Inflammatory macrophage treated with lipopolysaccharide for 1 hour (primary cell): Measurements from ENCODE around the gene RASGRP2.

Source experiments
- DNase-seq, 2 donors: peaks; one replicate each; pipeline ENCODE4 v3.0.0-alpha.2; 2020 to 2022

RASGRP2 gene

GRCh38 chr11:64694026-64694755 is 49.8 kb downstream of the RASGRP2 start:
- DNase-seq, result no peak

GRCh38 chr11:64692764-64693331 is 51.1 kb downstream of the RASGRP2 start:
- DNase-seq, result no peak

- no peak for DNase-seq
Observed at GRCh38 chr11:64691543-64691942, 52.4 kb downstream of the RASGRP2 start.

DNA sequence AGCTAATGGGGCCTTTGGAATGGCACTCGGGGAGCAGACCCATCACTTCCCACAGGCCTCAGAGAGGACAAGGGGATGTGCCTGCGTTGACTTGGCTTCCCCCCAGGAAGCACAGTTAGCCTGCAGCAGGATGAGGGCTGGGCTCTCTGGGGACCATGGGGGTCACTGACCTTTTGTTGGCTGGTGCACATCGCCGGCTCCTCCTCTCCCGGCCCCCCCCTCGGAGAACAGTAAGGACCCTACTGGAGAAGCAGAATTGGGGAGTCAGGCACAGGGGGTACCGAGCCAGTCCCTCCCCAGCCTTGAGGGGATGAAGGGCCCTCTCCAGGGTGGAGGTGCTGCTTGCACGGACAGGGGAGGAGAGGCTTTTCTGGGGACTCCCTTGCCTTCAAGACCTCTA is 53.7 kb downstream of the RASGRP2 start:
- DNase-seq, result no peak

- peak; percentile 67 to 96 for DNase-seq
Observed at GRCh38 chr11:64688534-64688982, 55.4 kb downstream of the RASGRP2 start.

- DNase-seq, result no peak
Observed at GRCh38 chr11:64687643-64688533, 56.1 kb downstream of the RASGRP2 start.

GRCh38 chr11:64687204-64687603 is 56.7 kb downstream of the RASGRP2 start:
- DNase-seq, result no peak

DNA sequence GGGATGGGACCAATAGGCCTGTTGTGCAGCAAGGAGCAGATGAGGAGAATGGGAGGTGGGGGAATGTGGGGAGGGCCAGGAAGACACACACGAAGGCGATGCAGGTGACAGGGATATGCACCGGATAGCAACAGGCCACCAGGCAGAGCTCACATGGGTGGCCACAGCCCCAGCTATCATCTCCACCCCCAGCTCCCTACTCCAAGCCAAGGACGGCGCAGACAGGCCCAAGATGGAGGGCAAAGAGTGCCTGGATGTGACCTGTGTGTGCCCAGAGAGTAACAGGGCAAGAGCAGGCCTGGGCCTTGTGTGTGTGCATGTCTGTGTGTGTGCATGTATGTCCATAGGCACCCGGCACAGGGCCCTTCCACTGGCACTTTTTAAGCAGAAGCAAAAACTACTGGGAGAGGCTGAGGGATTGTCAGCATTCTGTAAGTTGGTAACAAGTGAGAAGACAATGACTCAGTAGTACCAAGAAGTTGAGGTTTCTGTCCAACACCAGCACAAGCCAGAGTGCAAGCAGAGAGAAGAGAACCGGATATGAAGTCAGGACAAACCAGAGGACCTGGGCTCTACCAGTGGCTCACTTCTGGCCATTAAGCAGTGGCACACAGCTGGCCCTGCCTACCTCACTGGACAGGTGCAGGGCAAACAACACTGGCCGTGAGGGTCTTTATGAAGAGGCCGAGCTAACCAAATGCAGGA is 57.3 kb downstream of the RASGRP2 start:
- no peak for DNase-seq

GRCh38 chr11:64685536-64685935 is 58.4 kb downstream of the RASGRP2 start:
- DNase-seq, result no peak

DNA sequence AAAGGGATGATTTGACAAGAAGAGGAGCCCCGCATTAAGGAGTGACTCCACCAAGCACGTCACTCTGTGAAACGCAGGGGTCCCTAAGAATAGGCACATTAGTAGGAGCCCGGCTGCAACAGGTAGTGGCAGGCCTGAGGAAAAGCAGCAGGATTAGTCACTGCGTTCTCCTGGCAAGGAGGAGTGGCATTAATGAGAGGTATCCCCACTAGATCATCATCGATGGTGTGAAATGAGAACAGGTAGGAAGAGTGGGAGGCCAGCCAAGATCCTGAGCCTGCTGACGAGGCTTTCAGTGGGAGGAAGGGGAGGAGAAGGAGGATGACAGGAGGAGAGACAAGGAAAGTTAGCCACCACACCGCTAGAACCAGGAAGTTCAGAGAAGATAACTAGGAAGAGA is 59.6 kb downstream of the RASGRP2 start:
- no peak for DNase-seq

GRCh38 chr11:64681171-64681570 is 62.8 kb downstream of the RASGRP2 start:
- DNase-seq, result no peak

DNA sequence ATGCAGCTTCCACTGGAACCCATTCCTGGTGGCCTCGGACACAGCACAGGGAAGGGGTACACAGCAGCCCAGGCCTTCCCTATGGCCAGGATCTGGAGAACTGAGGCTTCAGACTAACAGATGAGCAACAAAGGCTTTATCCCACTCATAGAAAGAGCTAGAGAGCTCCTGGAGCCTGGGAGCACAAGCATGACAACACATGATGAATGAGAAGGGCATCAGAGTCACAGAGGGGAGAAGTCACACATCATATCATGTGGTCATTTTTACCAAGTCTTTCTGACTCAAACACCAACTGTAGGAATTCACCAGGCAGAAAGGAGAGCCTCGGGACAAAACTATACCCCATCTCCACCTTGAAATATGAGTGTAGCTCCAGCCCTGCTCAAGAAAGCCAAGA is 64.1 kb downstream of the RASGRP2 start:
- DNase-seq, result peak; percentile 30 to 66

GRCh38 chr11:64677441-64678023 is 66.4 kb downstream of the RASGRP2 start:
- no peak for DNase-seq
